ENCODE measurements around the gene SEMA3C.

Gene SEMA3C

GRCh38 chr7:80699721-80700256 is 219.1 kb downstream of the SEMA3C start:
- H3K27ac Mint-ChIP-seq = no peak overlapping the region
- CTCF ChIA-PET = no interaction called here
- H3K4me3 Mint-ChIP-seq = no peak overlapping the region
- no peaks in the 10 kb centered on the region for H3K4me1 Mint-ChIP-seq
- no peak for DNase-seq
- H3K9me3 Mint-ChIP-seq = no peaks in the 10 kb centered on the region
- H3K27me3 Mint-ChIP-seq = no peaks in the 10 kb centered on the region
- H3K36me3 Mint-ChIP-seq = no peaks in the 10 kb centered on the region

GRCh38 chr7:80699045-80699638 is 219.7 kb downstream of the SEMA3C start:
- no peaks in the 10 kb centered on the region for H3K4me1 Mint-ChIP-seq
- no peaks in the 10 kb centered on the region for H3K27me3 Mint-ChIP-seq
- H3K9me3 Mint-ChIP-seq = no peaks in the 10 kb centered on the region
- no peak overlapping the region for H3K27ac Mint-ChIP-seq
- CTCF ChIA-PET = interaction anchor here (0.6 kb wide), 1 partner anchor 771 kb away, joined by 3 read pairs; no protein-coding TSS in a partner anchor
- no peak for DNase-seq
- H3K36me3 Mint-ChIP-seq = no peaks in the 10 kb centered on the region
- H3K4me3 Mint-ChIP-seq = no peak overlapping the region

Measured in activated naive CD4-positive, alpha-beta T cell treated with anti-CD3 and anti-CD28 coated beads, Interleukin-2, amount 10 ng/mL, durations not matched to agents 7 days and 5 days (primary cell).